ENCODE data around the gene GNAO1. TPM values are rescaled to one million over a fixed set of nuclear protein-coding genes. Genes with fewer than 3 reads are reported as not detected.
A peak's percentile ranks its signal among the peaks of the same experiment; 100 is the strongest.

The GNAO1 gene
- total and polyA plus RNA-seq, 2 of the 13 experiments (the other 11 are each of a cell fraction or from before 2014, with no cell fraction given) = not detected

GRCh38 chr16:56356276-56357240 is 165.3 kb downstream of the GNAO1 start (continued):
- TF ChIP-seq ZNF687 (CRISPR knock-in tag; IDR thresholded peaks at IDR 0.05) = peak; percentile 98
- TF ChIP-seq ZNF276 (CRISPR knock-in tag; IDR thresholded peaks at IDR 0.05; ENCODE audit: low read depth) = peak; percentile 84; the same call in 1 of the 2 replicates
- TF ChIP-seq ZFAT (CRISPR knock-in tag; conservative IDR thresholded peaks at IDR 0.05) = no peak
- peak; percentile 56; the same call in 1 of the 2 replicates for TF ChIP-seq FOXO1 (CRISPR knock-in tag; IDR thresholded peaks at IDR 0.05)
- no peak for TF ChIP-seq ZNF510 (CRISPR knock-in tag; IDR thresholded peaks at IDR 0.05; ENCODE audit: low read depth)
- TF ChIP-seq FOXA1 (IDR thresholded peaks at IDR 0.05) = no peak
- TF ChIP-seq FOXA1 (CRISPR knock-in tag; IDR thresholded peaks at IDR 0.05) = no peak
- TF ChIP-seq PHF20 (CRISPR knock-in tag; IDR thresholded peaks at IDR 0.05) = peak; percentile 17; the same call in 1 of the 2 replicates
- no peak for TF ChIP-seq IRF1 (CRISPR knock-in tag; IDR thresholded peaks at IDR 0.05; ENCODE audit: low read depth)
- no peak for TF ChIP-seq BCL6 (CRISPR knock-in tag; IDR thresholded peaks at IDR 0.05)
- TF ChIP-seq CREM (IDR thresholded peaks at IDR 0.05) = no peak
- TF ChIP-seq CREM (CRISPR knock-in tag; IDR thresholded peaks at IDR 0.05) = no peak
- TF ChIP-seq ZNF550 (CRISPR knock-in tag; IDR thresholded peaks at IDR 0.05; ENCODE audit: borderline replicate concordance) = no peak
- TF ChIP-seq TFDP1 (CRISPR knock-in tag; IDR thresholded peaks at IDR 0.05; ENCODE audit: borderline replicate concordance) = peak; percentile 90
- peak; percentile 62; the same call in 1 of the 2 replicates for TF ChIP-seq ZMYM3 (CRISPR knock-in tag; IDR thresholded peaks at IDR 0.05)
- peak in 1 of 2 experiments; percentile 86; a peak in 2 of 4 replicates for TF ChIP-seq KLF16 (CRISPR knock-in tag; IDR thresholded peaks at IDR 0.05)
- peak; percentile 60 for TF ChIP-seq ZNF792 (CRISPR knock-in tag; IDR thresholded peaks at IDR 0.05)
- 0 out of 2 replicates have a peak, but pooled peaks have one; percentile 81 for TF ChIP-seq MEIS1 (CRISPR knock-in tag; IDR thresholded peaks at IDR 0.05; ENCODE audit: borderline replicate concordance)
- peak; percentile 29; the same call in 1 of the 2 replicates for TF ChIP-seq GLI4 (CRISPR knock-in tag; IDR thresholded peaks at IDR 0.05; ENCODE audit: borderline replicate concordance)
- 0 out of 2 replicates have a peak, but pooled peaks have one; percentile 60 for TF ChIP-seq AKAP8 (CRISPR knock-in tag; IDR thresholded peaks at IDR 0.05)
- peak; percentile 88 for TF ChIP-seq SPEN (CRISPR knock-in tag; IDR thresholded peaks at IDR 0.05; ENCODE audit: low read depth)

Data from HepG2 (cell line).